H1 (cell line): ENCODE results near the gene CEBPE. TPM values are rescaled to one million over a fixed set of nuclear protein-coding genes. Genes with fewer than 3 reads are reported as not detected.

ENCODE experiments used
- HDAC2 ChIP-seq, 2 experiments: fragments of 300-600 bp in 1 of 2; sonication (generic) in 1 of 2; IDR thresholded peaks; 2 replicates each; pipeline ENCODE4 v1.6.1; 2011 to 2012; ENCODE audit warnings: low read depth in 2 of 2, low read length in 2 of 2, mild to moderate bottlenecking in 2 of 2, moderate library complexity in 2 of 2, borderline replicate concordance in 1 of 2, inconsistent platforms in 1 of 2
- POLR2AphosphoS5 ChIP-seq: IDR thresholded peaks from 2 replicates; pipeline ENCODE4 v1.6.1; 2011; ENCODE audit warnings: low read depth, low read length
- RAD21 ChIP-seq, 2 experiments: IDR thresholded peaks in 1 of 2; conservative IDR thresholded peaks in 1 of 2; 2 replicates each; pipeline ENCODE4 v1.6.1; 2011; ENCODE audit warnings: low read depth in 2 of 2, low read length in 2 of 2, improper control_type of control experiment in 1 of 2, inconsistent platforms in 1 of 2, mild to moderate bottlenecking in 1 of 2, moderate library complexity in 1 of 2
- SP1 ChIP-seq: IDR thresholded peaks from 2 replicates; pipeline ENCODE4 v1.6.1; 2011; ENCODE audit warnings: low read depth, low read length
- polyA plus RNA-seq, 7 experiments: library from polyadenylated mRNA; depleted of rRNA in 3 of 7; stranded (reverse) in 5 of 7; unstranded in 2 of 7; fragments of >200 nt in 5 of 7; fragments of 200-250 nt in 2 of 7; gene quantifications; 1 replicate in 5 of 7; 2 replicates in 1 of 7; 4 replicates in 1 of 7; pipeline versions ENCODE4 v1.2.1 to v1.2.3, GENCODE V29; 2011 to 2013; ENCODE audit warnings: missing spikeins in 2 of 7, mixed read lengths in 2 of 7
- total RNA-seq: library from RNA; stranded (reverse); fragmentation: NEBNext Ultra II Directional; extraction: Animal tissue kit (Norgen Biotek cat#: 25700); gene quantifications from 2 replicates; pipeline ENCODE4 v1.2.1, GENCODE V29; 2021
- TF ChIP-seq, protein P1 (sequence below): fragments of 300-600 bp; sonication (generic); IDR thresholded peaks from 2 replicates; pipeline ENCODE4 v1.7.1; 2012; ENCODE audit warnings: low read length, moderate library complexity, mild to moderate bottlenecking, inconsistent platforms; ENCODE audit not compliant: insufficient replicate concordance

CEBPE gene
- total and polyA plus RNA-seq, 2 of the 8 experiments (the other 6 are each of a cell fraction or from before 2014, with no cell fraction given), result 0.05 TPM; not detected in 1

DNA sequence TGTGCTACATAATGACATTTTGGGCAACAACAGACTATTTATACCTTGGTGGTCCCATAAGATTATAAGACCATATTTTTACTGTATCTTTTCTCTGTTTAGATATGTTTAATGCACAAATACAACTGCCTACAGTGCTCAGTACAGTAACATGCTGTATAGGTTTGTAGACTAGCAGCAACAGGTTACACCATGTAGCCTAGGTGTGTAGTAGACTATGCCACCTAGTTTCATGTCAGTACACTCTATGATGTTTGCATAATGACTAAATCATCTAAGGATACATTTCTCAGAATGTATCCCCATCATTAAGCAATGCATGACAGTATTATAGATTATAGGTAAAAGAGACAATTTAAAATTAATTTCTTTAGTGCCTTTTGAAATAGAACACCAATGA lies 30.7 kb upstream of the CEBPE start (continued):
- TF ChIP-seq, protein P1, sequence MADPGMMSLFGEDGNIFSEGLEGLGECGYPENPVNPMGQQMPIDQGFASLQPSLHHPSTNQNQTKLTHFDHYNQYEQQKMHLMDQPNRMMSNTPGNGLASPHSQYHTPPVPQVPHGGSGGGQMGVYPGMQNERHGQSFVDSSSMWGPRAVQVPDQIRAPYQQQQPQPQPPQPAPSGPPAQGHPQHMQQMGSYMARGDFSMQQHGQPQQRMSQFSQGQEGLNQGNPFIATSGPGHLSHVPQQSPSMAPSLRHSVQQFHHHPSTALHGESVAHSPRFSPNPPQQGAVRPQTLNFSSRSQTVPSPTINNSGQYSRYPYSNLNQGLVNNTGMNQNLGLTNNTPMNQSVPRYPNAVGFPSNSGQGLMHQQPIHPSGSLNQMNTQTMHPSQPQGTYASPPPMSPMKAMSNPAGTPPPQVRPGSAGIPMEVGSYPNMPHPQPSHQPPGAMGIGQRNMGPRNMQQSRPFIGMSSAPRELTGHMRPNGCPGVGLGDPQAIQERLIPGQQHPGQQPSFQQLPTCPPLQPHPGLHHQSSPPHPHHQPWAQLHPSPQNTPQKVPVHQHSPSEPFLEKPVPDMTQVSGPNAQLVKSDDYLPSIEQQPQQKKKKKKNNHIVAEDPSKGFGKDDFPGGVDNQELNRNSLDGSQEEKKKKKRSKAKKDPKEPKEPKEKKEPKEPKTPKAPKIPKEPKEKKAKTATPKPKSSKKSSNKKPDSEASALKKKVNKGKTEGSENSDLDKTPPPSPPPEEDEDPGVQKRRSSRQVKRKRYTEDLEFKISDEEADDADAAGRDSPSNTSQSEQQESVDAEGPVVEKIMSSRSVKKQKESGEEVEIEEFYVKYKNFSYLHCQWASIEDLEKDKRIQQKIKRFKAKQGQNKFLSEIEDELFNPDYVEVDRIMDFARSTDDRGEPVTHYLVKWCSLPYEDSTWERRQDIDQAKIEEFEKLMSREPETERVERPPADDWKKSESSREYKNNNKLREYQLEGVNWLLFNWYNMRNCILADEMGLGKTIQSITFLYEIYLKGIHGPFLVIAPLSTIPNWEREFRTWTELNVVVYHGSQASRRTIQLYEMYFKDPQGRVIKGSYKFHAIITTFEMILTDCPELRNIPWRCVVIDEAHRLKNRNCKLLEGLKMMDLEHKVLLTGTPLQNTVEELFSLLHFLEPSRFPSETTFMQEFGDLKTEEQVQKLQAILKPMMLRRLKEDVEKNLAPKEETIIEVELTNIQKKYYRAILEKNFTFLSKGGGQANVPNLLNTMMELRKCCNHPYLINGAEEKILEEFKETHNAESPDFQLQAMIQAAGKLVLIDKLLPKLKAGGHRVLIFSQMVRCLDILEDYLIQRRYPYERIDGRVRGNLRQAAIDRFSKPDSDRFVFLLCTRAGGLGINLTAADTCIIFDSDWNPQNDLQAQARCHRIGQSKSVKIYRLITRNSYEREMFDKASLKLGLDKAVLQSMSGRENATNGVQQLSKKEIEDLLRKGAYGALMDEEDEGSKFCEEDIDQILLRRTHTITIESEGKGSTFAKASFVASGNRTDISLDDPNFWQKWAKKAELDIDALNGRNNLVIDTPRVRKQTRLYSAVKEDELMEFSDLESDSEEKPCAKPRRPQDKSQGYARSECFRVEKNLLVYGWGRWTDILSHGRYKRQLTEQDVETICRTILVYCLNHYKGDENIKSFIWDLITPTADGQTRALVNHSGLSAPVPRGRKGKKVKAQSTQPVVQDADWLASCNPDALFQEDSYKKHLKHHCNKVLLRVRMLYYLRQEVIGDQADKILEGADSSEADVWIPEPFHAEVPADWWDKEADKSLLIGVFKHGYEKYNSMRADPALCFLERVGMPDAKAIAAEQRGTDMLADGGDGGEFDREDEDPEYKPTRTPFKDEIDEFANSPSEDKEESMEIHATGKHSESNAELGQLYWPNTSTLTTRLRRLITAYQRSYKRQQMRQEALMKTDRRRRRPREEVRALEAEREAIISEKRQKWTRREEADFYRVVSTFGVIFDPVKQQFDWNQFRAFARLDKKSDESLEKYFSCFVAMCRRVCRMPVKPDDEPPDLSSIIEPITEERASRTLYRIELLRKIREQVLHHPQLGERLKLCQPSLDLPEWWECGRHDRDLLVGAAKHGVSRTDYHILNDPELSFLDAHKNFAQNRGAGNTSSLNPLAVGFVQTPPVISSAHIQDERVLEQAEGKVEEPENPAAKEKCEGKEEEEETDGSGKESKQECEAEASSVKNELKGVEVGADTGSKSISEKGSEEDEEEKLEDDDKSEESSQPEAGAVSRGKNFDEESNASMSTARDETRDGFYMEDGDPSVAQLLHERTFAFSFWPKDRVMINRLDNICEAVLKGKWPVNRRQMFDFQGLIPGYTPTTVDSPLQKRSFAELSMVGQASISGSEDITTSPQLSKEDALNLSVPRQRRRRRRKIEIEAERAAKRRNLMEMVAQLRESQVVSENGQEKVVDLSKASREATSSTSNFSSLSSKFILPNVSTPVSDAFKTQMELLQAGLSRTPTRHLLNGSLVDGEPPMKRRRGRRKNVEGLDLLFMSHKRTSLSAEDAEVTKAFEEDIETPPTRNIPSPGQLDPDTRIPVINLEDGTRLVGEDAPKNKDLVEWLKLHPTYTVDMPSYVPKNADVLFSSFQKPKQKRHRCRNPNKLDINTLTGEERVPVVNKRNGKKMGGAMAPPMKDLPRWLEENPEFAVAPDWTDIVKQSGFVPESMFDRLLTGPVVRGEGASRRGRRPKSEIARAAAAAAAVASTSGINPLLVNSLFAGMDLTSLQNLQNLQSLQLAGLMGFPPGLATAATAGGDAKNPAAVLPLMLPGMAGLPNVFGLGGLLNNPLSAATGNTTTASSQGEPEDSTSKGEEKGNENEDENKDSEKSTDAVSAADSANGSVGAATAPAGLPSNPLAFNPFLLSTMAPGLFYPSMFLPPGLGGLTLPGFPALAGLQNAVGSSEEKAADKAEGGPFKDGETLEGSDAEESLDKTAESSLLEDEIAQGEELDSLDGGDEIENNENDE, result no peak
- TF ChIP-seq RAD21 (IDR thresholded peaks at IDR 0.05 in 1 of 2, conservative IDR thresholded peaks at IDR 0.05 in 1 of 2; ENCODE audit: low read depth in 2 of 2, low read length in 2 of 2), result no peak
- no peak for TF ChIP-seq HDAC2 (IDR thresholded peaks at IDR 0.05; ENCODE audit: borderline replicate concordance in 1 of 2, low read depth in 2 of 2, low read length in 2 of 2)
- TF ChIP-seq POLR2AphosphoS5, result no peak
- no peak for TF ChIP-seq SP1
